NCI-H446 treated with DMSO at 0.1 percent for 48 hours (cell line): ENCODE results near the gene SMYD3.

Experiments
- DNase-seq: peaks from one replicate; lab custom pipeline; 2025; lab: John Stamatoyannopoulos, UW

SMYD3 gene

GRCh38 chr1:246275036-246275435 is 232.0 kb downstream of the SMYD3 start:
- no peak for DNase-seq

GRCh38 chr1:246274186-246274585 is 232.9 kb downstream of the SMYD3 start:
- no peak for DNase-seq

GRCh38 chr1:246271516-246271915 is 235.6 kb downstream of the SMYD3 start:
- no peak for DNase-seq

GRCh38 chr1:246270236-246270635 is 236.8 kb downstream of the SMYD3 start:
- no peak for DNase-seq

GRCh38 chr1:246269466-246269865 is 237.6 kb downstream of the SMYD3 start:
- DNase-seq, result no peak

GRCh38 chr1:246267896-246268295 is 239.2 kb downstream of the SMYD3 start:
- DNase-seq, result no peak

GRCh38 chr1:246267426-246267825 is 239.7 kb downstream of the SMYD3 start:
- DNase-seq, result no peak

GRCh38 chr1:246265481-246265880 is 241.6 kb downstream of the SMYD3 start:
- DNase-seq, result no peak

- no peak for DNase-seq
Measured at GRCh38 chr1:246262281-246262680, 244.8 kb downstream of the SMYD3 start.

- DNase-seq, result no peak
Measured at GRCh38 chr1:246261639-246262038, 245.4 kb downstream of the SMYD3 start.

- DNase-seq, result no peak
Measured at GRCh38 chr1:246258250-246258649, 248.8 kb downstream of the SMYD3 start.

- DNase-seq, result no peak
Measured at GRCh38 chr1:246255773-246256172, 251.3 kb downstream of the SMYD3 start.

- DNase-seq, result no peak
Measured at GRCh38 chr1:246254854-246255253, 252.2 kb downstream of the SMYD3 start.

- no peak for DNase-seq
Measured at GRCh38 chr1:246246430-246246829, 260.6 kb downstream of the SMYD3 start.

- no peak for DNase-seq
Measured at GRCh38 chr1:246245541-246245940, 261.5 kb downstream of the SMYD3 start.

GRCh38 chr1:246232126-246232525 is 275.0 kb downstream of the SMYD3 start:
- DNase-seq, result no peak

GRCh38 chr1:246226041-246226440 is 281.0 kb downstream of the SMYD3 start:
- no peak for DNase-seq

- DNase-seq, result no peak
Measured at GRCh38 chr1:246221485-246222255, 285.4 kb downstream of the SMYD3 start.

- no peak for DNase-seq
Measured at GRCh38 chr1:246220495-246221065, 286.5 kb downstream of the SMYD3 start.

GRCh38 chr1:246219508-246220030 is 287.5 kb downstream of the SMYD3 start:
- DNase-seq, result no peak

- DNase-seq, result no peak
Measured at GRCh38 chr1:246218686-246219085, 288.4 kb downstream of the SMYD3 start.

GRCh38 chr1:246216906-246217305 is 290.2 kb downstream of the SMYD3 start:
- no peak for DNase-seq

- DNase-seq, result no peak
Measured at GRCh38 chr1:246215510-246215903, 291.6 kb downstream of the SMYD3 start.
